AG10803 (cell line): ENCODE measurements around the gene POC1B.
A peak's percentile ranks its signal among the peaks of the same experiment; 100 is the strongest.

Experiments
- DNase-seq: peaks from one replicate; pipeline ENCODE4 v3.0.0; 2010; ENCODE audit warnings: low read depth
- H3K4me3 ChIP-seq: 2 replicates; pipeline ENCODE4 v1.5.1; 2011; ENCODE audit warnings: mild to moderate bottlenecking, low read length, control low read depth
- CTCF ChIP-seq: conservative IDR thresholded peaks from 2 replicates; pipeline ENCODE4 v1.5.1; 2011; ENCODE audit warnings: mild to moderate bottlenecking, low read length, control low read depth, inconsistent platforms

POC1B gene

GRCh38 chr12:89523843-89524540 is 1.9 kb downstream of the POC1B start:
- peak overlapping the region; percentile 88 for H3K4me3 ChIP-seq
- TF ChIP-seq CTCF, result no peak
- no peak for DNase-seq

GRCh38 chr12:89523393-89523792 is 2.5 kb downstream of the POC1B start:
- TF ChIP-seq CTCF, result no peak
- H3K4me3 ChIP-seq, result peak overlapping the region; percentile 88
- DNase-seq, result no peak

GRCh38 chr12:89521364-89522223 is 4.3 kb downstream of the POC1B start:
- TF ChIP-seq CTCF, result no peak
- DNase-seq, result no peak
- no peak overlapping the region for H3K4me3 ChIP-seq

GRCh38 chr12:89517720-89518119 is 8.1 kb downstream of the POC1B start:
- no peak overlapping the region for H3K4me3 ChIP-seq
- TF ChIP-seq CTCF, result no peak
- DNase-seq, result no peak

GRCh38 chr12:89516633-89517032 is 9.2 kb downstream of the POC1B start:
- no peak for DNase-seq
- no peak for TF ChIP-seq CTCF
- no peak overlapping the region for H3K4me3 ChIP-seq

- DNase-seq, result no peak
- no peak for TF ChIP-seq CTCF
- no peak overlapping the region for H3K4me3 ChIP-seq
These were observed 11.1 kb downstream of the POC1B start for GRCh38 chr12:89514751-89515150.

GRCh38 chr12:89513544-89513943 is 12.3 kb downstream of the POC1B start:
- H3K4me3 ChIP-seq, result no peak overlapping the region
- no peak for DNase-seq
- TF ChIP-seq CTCF, result no peak
